DMS79 treated with DMSO at 0.1 percent for 48 hours (cell line): ENCODE results near the gene LRIT3.

Source experiments
- DNase-seq: peaks from one replicate; lab custom pipeline; 2025; lab: John Stamatoyannopoulos, UW

Gene LRIT3

DNA sequence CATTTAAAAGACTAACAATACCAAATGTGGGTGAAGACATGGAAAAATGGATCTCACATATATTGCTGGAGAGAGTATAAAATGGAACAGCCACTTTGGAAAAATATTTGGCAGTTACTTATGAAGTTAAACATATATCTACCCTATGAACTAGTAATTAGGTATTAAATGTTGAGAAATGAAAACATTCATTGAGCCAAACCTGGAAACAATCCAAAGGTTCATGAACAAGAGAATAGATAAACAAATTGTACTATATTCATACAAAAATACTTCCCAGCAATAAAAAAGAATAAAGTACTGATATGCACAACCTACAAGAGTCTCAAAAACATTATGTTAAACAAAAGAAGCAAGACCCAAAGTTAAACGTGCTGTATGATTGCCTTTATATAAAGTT is 60.8 kb downstream of the LRIT3 start:
- no peak for DNase-seq

DNA sequence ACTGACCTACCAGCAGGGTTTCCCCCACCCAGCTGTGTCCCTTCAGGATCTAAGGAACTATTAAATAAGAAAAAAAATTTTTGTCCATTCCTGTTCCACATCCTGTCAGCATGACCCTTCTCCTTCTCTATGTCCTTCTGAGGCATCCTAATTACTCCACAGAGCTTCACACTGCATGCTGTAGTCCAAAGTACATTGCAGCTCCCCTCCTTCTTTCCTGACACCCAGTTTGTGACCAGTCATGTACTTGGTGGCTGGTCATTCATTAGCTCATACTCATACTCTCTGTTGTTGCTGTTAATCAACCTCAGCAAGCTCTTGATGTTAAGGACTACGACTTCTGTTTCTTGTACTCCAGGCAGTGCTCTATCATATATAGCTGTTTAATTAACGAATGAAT is 62.3 kb downstream of the LRIT3 start:
- no peak for DNase-seq

DNA sequence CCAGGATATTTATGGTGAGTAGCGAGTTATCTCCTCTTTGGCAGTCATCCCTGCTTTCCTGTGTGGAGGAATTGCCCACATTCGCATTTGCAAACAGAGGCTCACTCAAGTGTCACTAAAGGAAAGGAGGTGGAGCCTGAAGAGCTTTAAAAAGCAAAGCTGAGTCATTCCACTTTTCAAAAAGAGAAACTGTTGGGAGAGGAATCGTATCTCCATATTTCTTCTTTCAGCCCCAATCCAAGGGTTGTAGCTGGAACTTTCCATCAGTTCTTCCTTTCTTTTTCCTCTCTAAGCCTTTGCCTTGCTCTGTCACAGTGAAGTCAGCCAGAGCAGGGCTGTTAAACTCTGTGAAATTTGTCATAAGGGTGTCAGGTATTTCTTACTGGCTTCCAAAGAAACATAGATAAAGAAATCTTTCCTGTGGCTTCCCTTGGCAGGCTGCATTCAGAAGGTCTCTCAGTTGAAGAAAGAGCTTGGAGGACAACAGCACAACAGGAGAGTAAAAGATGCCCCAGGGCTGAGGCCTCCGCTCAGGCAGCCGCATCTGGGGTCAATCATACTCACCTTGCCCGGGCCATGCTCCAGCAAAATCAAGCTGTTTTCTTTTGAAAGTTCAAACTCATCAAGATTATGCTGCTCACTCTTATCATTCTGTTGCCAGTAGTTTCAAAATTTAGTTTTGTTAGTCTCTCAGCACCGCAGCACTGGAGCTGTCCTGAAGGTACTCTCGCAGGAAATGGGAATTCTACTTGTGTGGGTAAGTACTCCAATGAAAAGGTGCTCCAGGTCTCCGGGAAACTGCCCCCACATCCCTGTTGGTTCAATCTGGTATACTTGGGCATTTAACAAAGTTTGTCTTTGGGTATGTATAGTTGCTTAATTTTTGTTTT is 65.0 kb downstream of the LRIT3 start, which contains the start of gene EGF:
Gene EGF (plus strand): TSS at position 178 of the 890 bp plus-strand sequence. CDS start 453 bp downstream, at position 631.
- no peak for DNase-seq

DNA sequence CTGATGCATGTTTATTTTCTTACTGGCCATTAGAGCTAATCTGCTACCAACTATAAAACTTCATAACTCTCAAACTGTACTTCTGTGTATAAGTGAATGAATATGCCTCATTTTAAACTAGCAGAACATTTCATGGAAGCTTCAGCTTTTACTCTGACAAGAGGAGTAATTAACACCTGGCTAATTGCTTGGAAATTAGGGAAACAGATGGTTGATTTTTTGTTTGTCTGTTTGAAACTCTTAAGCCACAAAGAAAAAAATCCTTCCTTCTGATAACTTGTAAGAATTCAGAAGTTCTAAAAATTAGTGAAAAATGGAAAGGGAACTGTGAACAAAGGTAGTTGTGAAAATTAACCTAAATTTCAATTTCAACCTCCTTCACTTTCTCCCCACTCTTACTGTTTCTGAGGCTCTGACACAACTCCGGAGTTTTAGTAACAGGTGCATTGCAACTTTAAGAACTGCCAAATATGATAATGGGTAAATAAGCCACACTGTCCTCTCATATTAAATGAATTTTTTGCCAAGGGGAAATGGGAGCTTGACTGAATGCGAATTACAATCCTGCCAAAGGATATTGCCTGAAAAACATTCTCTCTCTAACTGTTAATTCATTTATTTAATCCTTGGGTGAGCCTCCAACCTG is 65.8 kb downstream of the LRIT3 start:
- DNase-seq: no peak

DNA sequence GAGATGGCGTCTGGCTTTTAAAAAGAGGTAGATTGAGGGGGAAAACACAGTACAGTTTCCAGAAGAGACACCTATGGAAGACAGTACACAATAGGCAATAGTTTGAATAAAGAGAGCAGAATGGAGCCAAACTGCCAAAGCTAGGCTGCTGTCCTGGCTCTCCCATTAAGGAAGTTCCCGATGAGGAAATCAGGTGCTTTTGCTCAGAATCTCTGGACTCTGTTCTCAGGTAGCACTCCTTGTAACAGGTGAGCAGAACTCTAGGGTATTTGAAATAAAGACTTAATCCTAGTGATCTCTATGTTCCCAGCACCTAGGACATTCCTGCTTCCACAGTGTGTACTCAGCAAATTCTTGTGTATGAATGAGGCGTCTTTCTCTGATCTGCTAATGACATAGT is 66.4 kb downstream of the LRIT3 start:
- no peak for DNase-seq

DNA sequence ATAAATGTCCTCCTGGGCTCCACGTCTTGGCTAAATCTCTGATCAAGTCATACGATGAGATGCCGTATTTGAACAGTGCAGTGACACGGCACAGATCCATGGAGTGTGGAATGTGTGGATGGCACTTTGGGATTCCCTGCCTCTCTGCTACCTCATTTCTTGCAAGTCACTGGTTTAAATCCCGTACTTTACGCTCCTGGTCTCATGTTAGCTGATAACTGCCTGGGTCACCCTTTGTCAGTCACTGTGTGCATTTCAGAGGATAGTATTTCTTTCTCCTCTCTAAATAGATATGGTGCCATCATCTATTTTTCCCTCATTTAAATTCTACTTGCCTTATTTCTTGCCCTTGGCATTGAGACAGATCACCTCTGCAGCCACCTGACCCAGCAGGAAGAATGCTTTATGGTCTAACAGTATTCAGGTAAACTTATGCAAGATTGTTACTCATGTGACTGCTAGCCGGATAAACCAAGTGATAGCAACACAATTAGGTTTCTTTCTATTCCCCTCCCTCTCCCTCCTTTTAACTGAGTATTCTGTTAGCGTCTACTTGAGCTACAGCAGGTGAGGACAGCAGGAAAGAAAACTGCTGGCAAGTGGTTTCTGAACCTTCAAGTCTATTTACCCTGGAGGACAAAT is 67.6 kb downstream of the LRIT3 start:
- no peak for DNase-seq

DNA sequence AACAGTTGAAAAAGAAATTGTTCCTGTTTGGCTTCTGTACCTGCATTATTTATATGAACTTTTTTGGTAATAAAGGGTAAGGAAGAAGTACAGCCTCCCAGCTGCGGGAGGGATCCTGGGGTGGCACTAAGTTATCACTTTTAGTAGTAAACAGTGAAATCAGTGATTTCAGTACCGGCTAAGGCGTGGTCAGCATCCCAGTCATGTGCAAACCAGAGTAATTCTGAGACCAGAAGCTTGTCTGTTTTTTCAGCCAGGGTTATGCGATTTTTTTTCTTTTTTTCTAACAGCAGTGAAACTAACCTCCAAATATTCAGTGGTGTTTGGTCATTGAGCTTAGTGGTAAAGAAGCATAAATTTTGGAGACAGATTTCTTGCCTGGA is 68.1 kb downstream of the LRIT3 start:
- no peak for DNase-seq

DNA sequence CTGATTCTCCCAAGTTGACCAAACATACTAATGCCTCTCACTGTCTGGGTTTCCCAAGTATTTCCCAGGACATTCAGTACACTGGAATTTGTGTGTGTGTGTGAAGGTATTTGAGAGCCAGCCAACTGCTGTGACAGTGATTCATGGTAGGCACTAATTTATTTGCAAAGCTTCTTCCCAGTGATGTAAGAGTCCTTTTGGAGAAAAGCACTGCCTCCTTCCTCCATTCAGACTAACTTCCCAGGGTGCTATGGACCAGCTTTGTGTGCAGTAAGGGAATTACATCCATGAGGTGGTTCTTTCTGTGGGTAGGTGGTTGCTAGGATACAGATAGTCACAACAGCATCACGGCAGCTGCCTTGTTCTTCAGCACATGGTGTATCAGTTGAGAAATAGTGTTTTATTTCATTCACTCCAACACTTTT is 73.5 kb downstream of the LRIT3 start:
- DNase-seq: no peak
